Astrocyte (in vitro differentiated cells and primary cell): ENCODE measurements around the gene MRPL10. TPM values are rescaled to one million over a fixed set of nuclear protein-coding genes. Genes with fewer than 3 reads are reported as not detected.

Experiments
- DNase-seq: peaks from one replicate; pipeline ENCODE4 v3.0.0-alpha.2; 2010; ENCODE audit warnings: low read depth
- FAIRE-seq: peaks from 2 replicates; lab custom pipeline; 2011; peaks lifted over from hg19 to GRCh38; lab: Jason Lieb, UNC
- H2AFZ ChIP-seq: 2 replicates; pipeline ENCODE4 v1.6.0; 2012; ENCODE audit warnings: low read depth, low read length, inconsistent platforms
- H3K27ac ChIP-seq: 2 replicates; pipeline ENCODE4 v1.5.1; 2011; ENCODE audit warnings: low read depth, low read length, inconsistent platforms
- H3K27me3 ChIP-seq: 2 replicates; pipeline ENCODE4 v1.6.0; 2011; ENCODE audit warnings: low read length, inconsistent platforms; ENCODE audit not compliant: insufficient read depth
- H3K36me3 ChIP-seq: 2 replicates; pipeline ENCODE4 v1.5.1; 2011; ENCODE audit warnings: low read length, inconsistent platforms; ENCODE audit not compliant: insufficient read depth
- H3K4me1 ChIP-seq: 2 replicates; pipeline ENCODE4 v1.5.1; 2011; ENCODE audit warnings: low read length, inconsistent platforms; ENCODE audit not compliant: insufficient read depth
- H3K4me2 ChIP-seq: 2 replicates; pipeline ENCODE4 v1.6.0; 2012; ENCODE audit warnings: low read length, inconsistent platforms
- H3K4me3 ChIP-seq: 2 replicates; pipeline ENCODE4 v1.5.1; 2011; ENCODE audit warnings: low read depth, mild to moderate bottlenecking, low read length, inconsistent platforms; ENCODE audit not compliant: insufficient read depth
- H3K79me2 ChIP-seq: 2 replicates; pipeline ENCODE4 v1.6.0; 2012; ENCODE audit warnings: mild to moderate bottlenecking, low read length, inconsistent platforms; ENCODE audit not compliant: insufficient read depth
- H3K9ac ChIP-seq: 2 replicates; pipeline ENCODE4 v1.6.0; 2012; ENCODE audit warnings: mild to moderate bottlenecking, low read length, inconsistent platforms
- H3K9me3 ChIP-seq: 2 replicates; pipeline ENCODE4 v1.5.1; 2012; ENCODE audit warnings: low read depth, mild to moderate bottlenecking, low read length, inconsistent platforms; ENCODE audit not compliant: insufficient read depth
- H4K20me1 ChIP-seq: 2 replicates; pipeline ENCODE4 v1.6.0; 2012; ENCODE audit warnings: low read length, inconsistent platforms; ENCODE audit not compliant: insufficient read depth
- H3K27ac Mint-ChIP-seq: one replicate; pipeline ENCODE4 v1.8.0; 2021; ENCODE audit warnings: mild to moderate bottlenecking, mixed read lengths; ENCODE audit not compliant: unreplicated experiment
- H3K27me3 Mint-ChIP-seq: one replicate; pipeline ENCODE4 v1.8.0; 2021; ENCODE audit warnings: low read depth, mixed read lengths; ENCODE audit not compliant: unreplicated experiment
- H3K36me3 Mint-ChIP-seq: one replicate; pipeline ENCODE4 v1.8.0; 2021; ENCODE audit warnings: low read depth, mixed read lengths; ENCODE audit not compliant: unreplicated experiment
- H3K4me1 Mint-ChIP-seq: one replicate; pipeline ENCODE4 v1.8.0; 2021; ENCODE audit warnings: low read depth, mixed read lengths; ENCODE audit not compliant: unreplicated experiment
- H3K4me3 Mint-ChIP-seq: one replicate; pipeline ENCODE4 v1.8.0; 2021; ENCODE audit warnings: mild to moderate bottlenecking, moderate library complexity, mixed read lengths; ENCODE audit not compliant: unreplicated experiment
- H3K9me3 Mint-ChIP-seq: one replicate; pipeline ENCODE4 v1.8.0; 2021; ENCODE audit warnings: mild to moderate bottlenecking, mixed read lengths; ENCODE audit not compliant: unreplicated experiment
- CTCF ChIP-seq: IDR thresholded peaks from 2 replicates; pipeline ENCODE4 v1.5.1; 2011; ENCODE audit warnings: low read depth, mild to moderate bottlenecking, inconsistent platforms, low read length, moderate library complexity; ENCODE audit not compliant: insufficient read depth
- EZH2 ChIP-seq: IDR thresholded peaks from 2 replicates; pipeline ENCODE4 v1.6.1; 2012; ENCODE audit warnings: mild to moderate bottlenecking, low read length, inconsistent platforms; ENCODE audit not compliant: insufficient read depth
- total RNA-seq: library from RNA; stranded (reverse); gene quantifications from 2 replicates; pipeline ENCODE4 v1.2.1, GENCODE V29; 2021

The MRPL10 gene
- total RNA-seq, 1 donor from 2014 or later: 33.2 TPM

- Histone ChIP-seq H2AFZ (no peak overlapping the region), H4K20me1 (no peaks in the 10 kb centered on the region), H3K36me3 (no peaks in the 10 kb centered on the region), H3K27me3 (peaks cover 47% of the 10 kb centered on the region), H3K9me3 (no peaks in the 10 kb centered on the region), H3K4me2 (no peak overlapping the region), H3K9ac (no peak overlapping the region), H3K27ac (no peak overlapping the region), H3K4me1 (peaks cover 4% of the 10 kb centered on the region), H3K4me3 (no peak overlapping the region), H3K79me2 (no peaks in the 10 kb centered on the region)
- Mint-ChIP-seq H3K9me3 (peaks cover 6% of the 10 kb centered on the region), H3K4me3 (no peak overlapping the region), H3K27me3 (peaks cover 48% of the 10 kb centered on the region), H3K36me3 (peaks cover 6% of the 10 kb centered on the region), H3K4me1 (peaks cover 12% of the 10 kb centered on the region), H3K27ac (no peak overlapping the region)
- TF ChIP-seq CTCF: no peak
- no peak for TF ChIP-seq EZH2
- no peak for DNase-seq
- no peak for FAIRE-seq
These were observed 37.8 kb upstream of the MRPL10 start for GRCh38 chr17:47869114-47869513.

- no peak for FAIRE-seq
- no peak for DNase-seq
- H3K4me1 Mint-ChIP-seq: peaks cover 13% of the 10 kb centered on the region
- H3K27ac Mint-ChIP-seq: peak overlapping the region; percentile 20
- H4K20me1 ChIP-seq: no peaks in the 10 kb centered on the region
- H3K27me3 ChIP-seq: peaks cover 41% of the 10 kb centered on the region
- H2AFZ ChIP-seq: no peak overlapping the region
- H3K27ac ChIP-seq: no peak overlapping the region
- peaks cover 43% of the 10 kb centered on the region for H3K27me3 Mint-ChIP-seq
- H3K4me1 ChIP-seq: peaks cover 5% of the 10 kb centered on the region
- no peak overlapping the region for H3K4me3 ChIP-seq
- H3K4me3 Mint-ChIP-seq: no peak overlapping the region
- TF ChIP-seq CTCF (no peak), EZH2 (no peak)
- H3K36me3 ChIP-seq: no peaks in the 10 kb centered on the region
- no peak overlapping the region for H3K9ac ChIP-seq
- H3K36me3 Mint-ChIP-seq: peaks cover 7% of the 10 kb centered on the region
- peaks cover 9% of the 10 kb centered on the region for H3K9me3 Mint-ChIP-seq
- no peak overlapping the region for H3K4me2 ChIP-seq
- H3K79me2 ChIP-seq: no peaks in the 10 kb centered on the region
- H3K9me3 ChIP-seq: no peaks in the 10 kb centered on the region
These were observed 36.6 kb upstream of the MRPL10 start for GRCh38 chr17:47867813-47868533.

- Mint-ChIP-seq H3K4me3 (no peak overlapping the region), H3K27me3 (peaks cover 42% of the 10 kb centered on the region), H3K36me3 (peaks cover 7% of the 10 kb centered on the region), H3K9me3 (peaks cover 11% of the 10 kb centered on the region), H3K27ac (no peak overlapping the region), H3K4me1 (peaks cover 16% of the 10 kb centered on the region)
- Histone ChIP-seq H3K4me3 (no peak overlapping the region), H3K4me2 (no peak overlapping the region), H4K20me1 (no peaks in the 10 kb centered on the region), H3K79me2 (no peaks in the 10 kb centered on the region), H3K36me3 (no peaks in the 10 kb centered on the region), H3K9ac (no peak overlapping the region), H3K4me1 (peaks cover 7% of the 10 kb centered on the region), H2AFZ (no peak overlapping the region), H3K27me3 (peaks cover 33% of the 10 kb centered on the region), H3K9me3 (no peaks in the 10 kb centered on the region), H3K27ac (no peak overlapping the region)
- FAIRE-seq: no peak
- TF ChIP-seq CTCF: no peak
- TF ChIP-seq EZH2: no peak
- DNase-seq: no peak
These were observed 35.6 kb upstream of the MRPL10 start for GRCh38 chr17:47866941-47867340.
